Cardiac muscle cell (in vitro differentiated cells and primary cell): ENCODE data around the gene TMEM88. TPM values are rescaled to one million over a fixed set of nuclear protein-coding genes. Genes with fewer than 3 reads are reported as not detected.

Experiments
- DNase-seq, 2 donors: peaks; one replicate each; pipeline versions ENCODE4 v3.0.0 to v3.0.0-alpha.2; 2010 to 2017; ENCODE audit warnings: low read depth in 1 of 2, low spot score in 1 of 2
- H3K27ac ChIP-seq: fragments of 200-600 bp; sonication (generic); 2 replicates; pipeline ENCODE4 v1.5.1; 2016
- H3K27me3 ChIP-seq: fragments of 200-600 bp; sonication (generic); 2 replicates; pipeline ENCODE4 v1.6.0; 2016; ENCODE audit warnings: control low read depth
- H3K36me3 ChIP-seq: fragments of 200-600 bp; sonication (generic); 2 replicates; pipeline ENCODE4 v1.5.1; 2016; ENCODE audit warnings: control low read depth
- H3K4me1 ChIP-seq: fragments of 200-600 bp; sonication (generic); 2 replicates; pipeline ENCODE4 v1.8.1; 2017; ENCODE audit warnings: low read depth, mild to moderate bottlenecking, mixed run types
- H3K4me3 ChIP-seq: fragments of 200-600 bp; sonication (generic); 2 replicates; pipeline ENCODE4 v1.5.1; 2016; ENCODE audit warnings: mild to moderate bottlenecking
- H3K9me3 ChIP-seq: fragments of 200-600 bp; sonication (generic); 2 replicates; pipeline ENCODE4 v1.5.1; 2017; ENCODE audit warnings: low read depth, mild to moderate bottlenecking, control low read depth
- polyA plus RNA-seq: library from polyadenylated mRNA; unstranded; fragments of >200 nt; fragmentation: Nextera tagmentation; extraction: Ambion mirVana; gene quantifications from 2 replicates; pipeline ENCODE4 v1.2.1, GENCODE V29; 2016
- total RNA-seq: library from RNA; depleted of rRNA; stranded (reverse); fragments of >200 nt; gene quantifications from 2 replicates; pipeline ENCODE4 v1.2.3, GENCODE V29; 2016
- TF ChIP-seq, protein P1 (sequence below): IDR thresholded peaks from 2 replicates; pipeline ENCODE4 v1.5.1; 2012; ENCODE audit warnings: low read depth, mild to moderate bottlenecking, low read length

TMEM88 gene
- total and polyA plus RNA-seq, 2 experiments from 2014 or later: 27.4 to 66.1 TPM

GRCh38 chr17:7864995-7865650 lies 10.3 kb downstream of the TMEM88 start:
- Histone ChIP-seq H3K36me3 (peaks cover 4% of the 10 kb centered on the region), H3K4me1 (no peaks in the 10 kb centered on the region), H3K4me3 (no peak overlapping the region), H3K9me3 (no peaks in the 10 kb centered on the region), H3K27me3 (no peaks in the 10 kb centered on the region), H3K27ac (no peak overlapping the region)
- TF ChIP-seq, protein P1, sequence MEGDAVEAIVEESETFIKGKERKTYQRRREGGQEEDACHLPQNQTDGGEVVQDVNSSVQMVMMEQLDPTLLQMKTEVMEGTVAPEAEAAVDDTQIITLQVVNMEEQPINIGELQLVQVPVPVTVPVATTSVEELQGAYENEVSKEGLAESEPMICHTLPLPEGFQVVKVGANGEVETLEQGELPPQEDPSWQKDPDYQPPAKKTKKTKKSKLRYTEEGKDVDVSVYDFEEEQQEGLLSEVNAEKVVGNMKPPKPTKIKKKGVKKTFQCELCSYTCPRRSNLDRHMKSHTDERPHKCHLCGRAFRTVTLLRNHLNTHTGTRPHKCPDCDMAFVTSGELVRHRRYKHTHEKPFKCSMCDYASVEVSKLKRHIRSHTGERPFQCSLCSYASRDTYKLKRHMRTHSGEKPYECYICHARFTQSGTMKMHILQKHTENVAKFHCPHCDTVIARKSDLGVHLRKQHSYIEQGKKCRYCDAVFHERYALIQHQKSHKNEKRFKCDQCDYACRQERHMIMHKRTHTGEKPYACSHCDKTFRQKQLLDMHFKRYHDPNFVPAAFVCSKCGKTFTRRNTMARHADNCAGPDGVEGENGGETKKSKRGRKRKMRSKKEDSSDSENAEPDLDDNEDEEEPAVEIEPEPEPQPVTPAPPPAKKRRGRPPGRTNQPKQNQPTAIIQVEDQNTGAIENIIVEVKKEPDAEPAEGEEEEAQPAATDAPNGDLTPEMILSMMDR: no peak
- no peak for DNase-seq

- peaks cover 4% of the 10 kb centered on the region for H3K4me1 ChIP-seq
- TF ChIP-seq, protein P1: no peak
- no peaks in the 10 kb centered on the region for H3K9me3 ChIP-seq
- peaks cover 7% of the 10 kb centered on the region for H3K36me3 ChIP-seq
- no peak overlapping the region for H3K27ac ChIP-seq
- H3K4me3 ChIP-seq: no peak overlapping the region
- no peaks in the 10 kb centered on the region for H3K27me3 ChIP-seq
- no peak for DNase-seq
Observed at GRCh38 chr17:7867881-7868329, 13.0 kb downstream of the TMEM88 start.

DNA sequence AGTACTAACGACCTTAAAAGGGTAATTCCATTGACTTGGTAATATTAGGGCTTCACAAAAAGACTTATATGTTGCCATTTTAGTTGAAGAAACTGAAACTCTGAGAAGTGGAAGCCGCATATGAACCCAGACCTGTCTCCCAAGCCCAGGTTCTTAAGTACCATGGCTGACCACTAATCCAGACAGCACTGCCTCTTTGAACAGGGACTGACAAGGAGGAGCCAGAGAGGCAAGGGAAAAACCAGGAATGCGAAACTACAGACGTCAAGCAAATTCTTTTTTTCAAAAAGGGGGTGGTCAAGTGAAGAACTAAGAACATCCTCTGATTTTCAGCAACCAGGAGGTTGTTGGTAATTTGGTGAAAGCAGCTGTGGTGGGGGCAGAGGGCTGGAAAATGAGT lies 18.2 kb downstream of the TMEM88 start:
- peaks cover 12% of the 10 kb centered on the region for H3K4me1 ChIP-seq
- peak in 1 of 2 donors; percentile 50 for DNase-seq
- no peaks in the 10 kb centered on the region for H3K27me3 ChIP-seq
- peak overlapping the region; percentile 82 for H3K27ac ChIP-seq
- H3K36me3 ChIP-seq: peaks cover 7% of the 10 kb centered on the region
- no peak overlapping the region for H3K4me3 ChIP-seq
- no peaks in the 10 kb centered on the region for H3K9me3 ChIP-seq
- TF ChIP-seq, protein P1: no peak

- H3K9me3 ChIP-seq: no peaks in the 10 kb centered on the region
- no peak overlapping the region for H3K27ac ChIP-seq
- TF ChIP-seq, protein P1: no peak
- H3K4me1 ChIP-seq: peaks cover 12% of the 10 kb centered on the region
- H3K36me3 ChIP-seq: peaks cover 20% of the 10 kb centered on the region
- no peak overlapping the region for H3K4me3 ChIP-seq
- H3K27me3 ChIP-seq: no peaks in the 10 kb centered on the region
- DNase-seq: no peak
Observed at GRCh38 chr17:7875804-7876370, 21.0 kb downstream of the TMEM88 start.

DNA sequence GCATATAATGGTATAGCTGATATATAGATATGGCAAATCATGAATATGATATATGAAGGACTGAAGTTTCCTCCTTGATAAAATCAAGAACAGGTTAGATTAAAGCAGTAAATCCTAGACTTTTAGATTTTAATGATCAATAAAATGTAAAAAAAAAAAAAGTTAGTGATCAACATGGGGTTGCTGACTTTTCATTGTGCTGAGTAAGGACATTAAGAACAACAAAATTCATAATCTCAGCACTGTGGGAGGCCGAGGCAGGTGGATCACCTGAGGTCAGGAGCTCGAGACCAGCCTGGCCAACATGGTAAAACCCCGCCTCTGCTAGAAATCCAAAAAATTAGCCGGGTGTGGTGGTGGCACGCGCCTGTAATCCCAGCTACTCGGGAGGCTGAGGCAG lies 23.4 kb downstream of the TMEM88 start:
- Histone ChIP-seq H3K9me3 (no peaks in the 10 kb centered on the region), H3K36me3 (peaks cover 16% of the 10 kb centered on the region), H3K27me3 (no peaks in the 10 kb centered on the region), H3K4me3 (no peak overlapping the region), H3K4me1 (peaks cover 10% of the 10 kb centered on the region), H3K27ac (no peak overlapping the region)
- TF ChIP-seq, protein P1: no peak
- no peak for DNase-seq
